HCT116 (cell line): ENCODE results near the gene TAF4.

ENCODE experiments used
- CEBPB ChIP-seq: IDR thresholded peaks from 2 replicates; pipeline ENCODE4 v1.6.1; 2012; ENCODE audit warnings: low read depth
- ELF1 ChIP-seq: IDR thresholded peaks from 2 replicates; pipeline ENCODE4 v1.6.1; 2012; ENCODE audit warnings: low read depth, borderline replicate concordance
- EZH2 ChIP-seq: fragments of 200-600 bp; sonication (generic); IDR thresholded peaks from 2 replicates; pipeline ENCODE4 v1.6.1; 2017; ENCODE audit warnings: antibody characterized with exemption, mixed run types
- POLR2A ChIP-seq: IDR thresholded peaks from 2 replicates; pipeline ENCODE4 v1.7.0; 2011; ENCODE audit warnings: borderline replicate concordance; ENCODE audit not compliant: insufficient read depth, insufficient read length; ENCODE audit errors: extremely low read depth
- POLR2AphosphoS5 ChIP-seq: IDR thresholded peaks from 2 replicates; pipeline ENCODE4 v1.6.1; 2011; ENCODE audit warnings: mild to moderate bottlenecking, low read depth, low read length, moderate library complexity
- RAD21 ChIP-seq: IDR thresholded peaks from 2 replicates; pipeline ENCODE4 v1.6.1; 2012; ENCODE audit warnings: low read depth, mild to moderate bottlenecking
- SP1 ChIP-seq: IDR thresholded peaks from 2 replicates; pipeline ENCODE4 v1.6.1; 2012; ENCODE audit warnings: low read depth
- SRF ChIP-seq: IDR thresholded peaks from 2 replicates; pipeline ENCODE4 v1.6.1; 2012; ENCODE audit warnings: low read depth
- TCF7L2 ChIP-seq: IDR thresholded peaks from 2 replicates; pipeline ENCODE4 v1.7.0; 2011; ENCODE audit warnings: borderline replicate concordance, inconsistent platforms; ENCODE audit not compliant: insufficient read depth, insufficient read length; ENCODE audit errors: extremely low read depth
- TF ChIP-seq, protein P1 (sequence below), 3 experiments: fragments of 200-600 bp in 1 of 3; sonication (generic) in 1 of 3; IDR thresholded peaks in 2 of 3; conservative IDR thresholded peaks in 1 of 3; 2 replicates each; pipeline ENCODE4 v1.5.1; 2012 to 2017; ENCODE audit warnings: low read depth in 2 of 3, low read length in 2 of 3, antibody characterized with exemption in 1 of 3, borderline replicate concordance in 1 of 3, control low read depth in 1 of 3, mild to moderate bottlenecking in 1 of 3, mixed read lengths in 1 of 3, mixed run types in 1 of 3, moderate library complexity in 1 of 3; ENCODE audit not compliant: insufficient read depth in 1 of 3
- TF ChIP-seq, protein P2 (sequence below): IDR thresholded peaks from 2 replicates; pipeline ENCODE4 v1.6.1; 2011; ENCODE audit warnings: mild to moderate bottlenecking, low read length, moderate library complexity; ENCODE audit not compliant: insufficient replicate concordance; ENCODE audit errors: extremely low read depth
- TF ChIP-seq, protein P3 (sequence below): IDR thresholded peaks from 2 replicates; pipeline ENCODE4 v1.6.1; 2012
- TF ChIP-seq, protein P4 (sequence below): IDR thresholded peaks from 2 replicates; pipeline ENCODE4 v1.6.1; 2012; ENCODE audit warnings: low read depth

DNA sequence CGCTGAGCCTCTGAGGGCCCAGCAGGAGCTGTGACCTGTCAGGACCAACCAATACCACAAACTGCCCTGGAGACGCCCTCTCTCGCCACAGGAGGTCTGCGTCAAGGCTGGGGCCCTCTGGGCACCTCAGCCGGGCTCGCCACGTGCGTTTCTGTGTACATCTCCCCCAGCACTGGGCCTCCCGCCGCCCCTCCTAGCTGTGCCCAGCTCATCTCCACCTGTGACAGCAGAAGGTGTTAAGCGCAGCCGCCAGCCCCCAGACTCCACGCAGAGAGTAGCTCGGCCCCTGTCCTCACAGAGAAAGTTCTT, 91.4 kb downstream of the TAF4 start:
- TF ChIP-seq POLR2A, result no peak
- TF ChIP-seq, protein P1, sequence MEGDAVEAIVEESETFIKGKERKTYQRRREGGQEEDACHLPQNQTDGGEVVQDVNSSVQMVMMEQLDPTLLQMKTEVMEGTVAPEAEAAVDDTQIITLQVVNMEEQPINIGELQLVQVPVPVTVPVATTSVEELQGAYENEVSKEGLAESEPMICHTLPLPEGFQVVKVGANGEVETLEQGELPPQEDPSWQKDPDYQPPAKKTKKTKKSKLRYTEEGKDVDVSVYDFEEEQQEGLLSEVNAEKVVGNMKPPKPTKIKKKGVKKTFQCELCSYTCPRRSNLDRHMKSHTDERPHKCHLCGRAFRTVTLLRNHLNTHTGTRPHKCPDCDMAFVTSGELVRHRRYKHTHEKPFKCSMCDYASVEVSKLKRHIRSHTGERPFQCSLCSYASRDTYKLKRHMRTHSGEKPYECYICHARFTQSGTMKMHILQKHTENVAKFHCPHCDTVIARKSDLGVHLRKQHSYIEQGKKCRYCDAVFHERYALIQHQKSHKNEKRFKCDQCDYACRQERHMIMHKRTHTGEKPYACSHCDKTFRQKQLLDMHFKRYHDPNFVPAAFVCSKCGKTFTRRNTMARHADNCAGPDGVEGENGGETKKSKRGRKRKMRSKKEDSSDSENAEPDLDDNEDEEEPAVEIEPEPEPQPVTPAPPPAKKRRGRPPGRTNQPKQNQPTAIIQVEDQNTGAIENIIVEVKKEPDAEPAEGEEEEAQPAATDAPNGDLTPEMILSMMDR (IDR thresholded peaks at IDR 0.05 in 2 of 3, conservative IDR thresholded peaks at IDR 0.05 in 1 of 3; ENCODE audit: borderline replicate concordance in 1 of 3, insufficient read depth in 1 of 3, low read depth in 2 of 3, low read length in 2 of 3), result no peak
- TF ChIP-seq RAD21, result no peak
- TF ChIP-seq, protein P2, sequence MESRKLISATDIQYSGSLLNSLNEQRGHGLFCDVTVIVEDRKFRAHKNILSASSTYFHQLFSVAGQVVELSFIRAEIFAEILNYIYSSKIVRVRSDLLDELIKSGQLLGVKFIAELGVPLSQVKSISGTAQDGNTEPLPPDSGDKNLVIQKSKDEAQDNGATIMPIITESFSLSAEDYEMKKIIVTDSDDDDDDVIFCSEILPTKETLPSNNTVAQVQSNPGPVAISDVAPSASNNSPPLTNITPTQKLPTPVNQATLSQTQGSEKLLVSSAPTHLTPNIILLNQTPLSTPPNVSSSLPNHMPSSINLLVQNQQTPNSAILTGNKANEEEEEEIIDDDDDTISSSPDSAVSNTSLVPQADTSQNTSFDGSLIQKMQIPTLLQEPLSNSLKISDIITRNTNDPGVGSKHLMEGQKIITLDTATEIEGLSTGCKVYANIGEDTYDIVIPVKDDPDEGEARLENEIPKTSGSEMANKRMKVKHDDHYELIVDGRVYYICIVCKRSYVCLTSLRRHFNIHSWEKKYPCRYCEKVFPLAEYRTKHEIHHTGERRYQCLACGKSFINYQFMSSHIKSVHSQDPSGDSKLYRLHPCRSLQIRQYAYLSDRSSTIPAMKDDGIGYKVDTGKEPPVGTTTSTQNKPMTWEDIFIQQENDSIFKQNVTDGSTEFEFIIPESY, result no peak
- TF ChIP-seq EZH2, result no peak
- no peak for TF ChIP-seq SP1
- TF ChIP-seq POLR2AphosphoS5, result no peak
- no peak for TF ChIP-seq ELF1
- no peak for TF ChIP-seq SRF
- TF ChIP-seq TCF7L2, result no peak
- no peak for TF ChIP-seq CEBPB
- TF ChIP-seq, protein P3, sequence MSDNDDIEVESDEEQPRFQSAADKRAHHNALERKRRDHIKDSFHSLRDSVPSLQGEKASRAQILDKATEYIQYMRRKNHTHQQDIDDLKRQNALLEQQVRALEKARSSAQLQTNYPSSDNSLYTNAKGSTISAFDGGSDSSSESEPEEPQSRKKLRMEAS, result no peak
- TF ChIP-seq, protein P4, sequence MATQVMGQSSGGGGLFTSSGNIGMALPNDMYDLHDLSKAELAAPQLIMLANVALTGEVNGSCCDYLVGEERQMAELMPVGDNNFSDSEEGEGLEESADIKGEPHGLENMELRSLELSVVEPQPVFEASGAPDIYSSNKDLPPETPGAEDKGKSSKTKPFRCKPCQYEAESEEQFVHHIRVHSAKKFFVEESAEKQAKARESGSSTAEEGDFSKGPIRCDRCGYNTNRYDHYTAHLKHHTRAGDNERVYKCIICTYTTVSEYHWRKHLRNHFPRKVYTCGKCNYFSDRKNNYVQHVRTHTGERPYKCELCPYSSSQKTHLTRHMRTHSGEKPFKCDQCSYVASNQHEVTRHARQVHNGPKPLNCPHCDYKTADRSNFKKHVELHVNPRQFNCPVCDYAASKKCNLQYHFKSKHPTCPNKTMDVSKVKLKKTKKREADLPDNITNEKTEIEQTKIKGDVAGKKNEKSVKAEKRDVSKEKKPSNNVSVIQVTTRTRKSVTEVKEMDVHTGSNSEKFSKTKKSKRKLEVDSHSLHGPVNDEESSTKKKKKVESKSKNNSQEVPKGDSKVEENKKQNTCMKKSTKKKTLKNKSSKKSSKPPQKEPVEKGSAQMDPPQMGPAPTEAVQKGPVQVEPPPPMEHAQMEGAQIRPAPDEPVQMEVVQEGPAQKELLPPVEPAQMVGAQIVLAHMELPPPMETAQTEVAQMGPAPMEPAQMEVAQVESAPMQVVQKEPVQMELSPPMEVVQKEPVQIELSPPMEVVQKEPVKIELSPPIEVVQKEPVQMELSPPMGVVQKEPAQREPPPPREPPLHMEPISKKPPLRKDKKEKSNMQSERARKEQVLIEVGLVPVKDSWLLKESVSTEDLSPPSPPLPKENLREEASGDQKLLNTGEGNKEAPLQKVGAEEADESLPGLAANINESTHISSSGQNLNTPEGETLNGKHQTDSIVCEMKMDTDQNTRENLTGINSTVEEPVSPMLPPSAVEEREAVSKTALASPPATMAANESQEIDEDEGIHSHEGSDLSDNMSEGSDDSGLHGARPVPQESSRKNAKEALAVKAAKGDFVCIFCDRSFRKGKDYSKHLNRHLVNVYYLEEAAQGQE, result no peak
